GM23338 (cell line): ENCODE measurements around the gene PLCG2. TPM values are rescaled to one million over a fixed set of nuclear protein-coding genes. Genes with fewer than 3 reads are reported as not detected.

Source experiments
- ATAC-seq: fragments of 200-7000 bp; cut with Tn5 transposase; 3 replicates; pipeline ENCODE4 v1.9.1; 2020
- DNase-seq: peaks from one replicate; pipeline ENCODE4 v3.0.0-alpha.2; 2015; ENCODE audit warnings: low spot score
- H2AFZ ChIP-seq: fragments of 200-600 bp; sonication (generic); 2 replicates; pipeline ENCODE4 v1.8.0; 2016; ENCODE audit warnings: antibody characterized with exemption, mild to moderate bottlenecking, moderate library complexity
- H3F3A ChIP-seq: fragments of 200-600 bp; sonication (generic); replicated peaks from 2 replicates; pipeline ENCODE4 v1.8.0; 2017; ENCODE audit warnings: antibody characterized with exemption, mixed run types, low read depth
- H3K27ac ChIP-seq: fragments of 200-600 bp; sonication (generic); 2 replicates; pipeline ENCODE4 v1.6.1; 2016; ENCODE audit warnings: low read depth
- H3K27me3 ChIP-seq: fragments of 200-600 bp; sonication (generic); 2 replicates; pipeline ENCODE4 v1.8.0; 2016; ENCODE audit warnings: mild to moderate bottlenecking, mixed run types, moderate library complexity; ENCODE audit not compliant: insufficient read depth
- H3K36me3 ChIP-seq: fragments of 200-600 bp; sonication (generic); 2 replicates; pipeline ENCODE4 v1.8.0; 2016; ENCODE audit warnings: mild to moderate bottlenecking; ENCODE audit not compliant: insufficient read depth
- H3K4me1 ChIP-seq: fragments of 200-600 bp; sonication (generic); 2 replicates; pipeline ENCODE4 v1.8.0; 2016; ENCODE audit warnings: mild to moderate bottlenecking, moderate library complexity; ENCODE audit not compliant: insufficient read depth
- H3K4me2 ChIP-seq: fragments of 200-600 bp; sonication (generic); 2 replicates; pipeline ENCODE4 v1.7.1; 2017; ENCODE audit warnings: mixed run types
- H3K4me3 ChIP-seq: fragments of 200-600 bp; sonication (generic); 2 replicates; pipeline ENCODE4 v1.6.1; 2016; ENCODE audit warnings: mixed run types
- H3K79me2 ChIP-seq: fragments of 200-600 bp; sonication (generic); replicated peaks from 2 replicates; pipeline ENCODE4 v1.8.0; 2017; ENCODE audit warnings: mild to moderate bottlenecking; ENCODE audit not compliant: insufficient read depth
- H3K9me2 ChIP-seq: fragments of 200-600 bp; sonication (generic); 2 replicates; pipeline ENCODE4 v1.8.0; 2017; ENCODE audit not compliant: insufficient read depth
- H4K20me1 ChIP-seq: fragments of 200-600 bp; sonication (generic); replicated peaks from 2 replicates; pipeline ENCODE4 v1.8.0; 2017; ENCODE audit warnings: mild to moderate bottlenecking; ENCODE audit not compliant: insufficient read depth
- H3K27ac Mint-ChIP-seq: 2 replicates; pipeline ENCODE4 v1.8.0; 2020; ENCODE audit warnings: inconsistent platforms, mild to moderate bottlenecking, moderate library complexity, mixed read lengths
- H3K27me3 Mint-ChIP-seq: 3 replicates; pipeline ENCODE4 v1.8.0; 2022; ENCODE audit warnings: low read depth, mild to moderate bottlenecking, moderate library complexity, mixed read lengths, inconsistent platforms; ENCODE audit not compliant: insufficient read depth, poor library complexity
- H3K36me3 Mint-ChIP-seq: 3 replicates; pipeline ENCODE4 v1.8.0; 2021; ENCODE audit warnings: low read depth, mild to moderate bottlenecking, inconsistent platforms, moderate library complexity, mixed read lengths
- H3K4me1 Mint-ChIP-seq: 3 replicates; pipeline ENCODE4 v1.8.0; 2020; ENCODE audit warnings: mild to moderate bottlenecking, inconsistent platforms, mixed read lengths
- H3K4me3 Mint-ChIP-seq: 3 replicates; pipeline ENCODE4 v1.8.0; 2021; ENCODE audit warnings: moderate library complexity, mild to moderate bottlenecking, inconsistent platforms, mixed read lengths
- H3K9me3 Mint-ChIP-seq: 3 replicates; pipeline ENCODE4 v1.8.0; 2020; ENCODE audit warnings: moderate library complexity, mild to moderate bottlenecking, inconsistent platforms, mixed read lengths
- CREB1 ChIP-seq: fragments of 250-450 bp; sonication (Bioruptor Pico); IDR thresholded peaks from 2 replicates; pipeline ENCODE4 v1.5.0; 2020; ENCODE audit warnings: low read depth, mild to moderate bottlenecking, moderate library complexity
- EZH2 ChIP-seq: fragments of 200-600 bp; sonication (generic); IDR thresholded peaks from one replicate; pipeline ENCODE4 v1.8.0; 2017; ENCODE audit warnings: antibody characterized with exemption, mild to moderate bottlenecking, low read depth; ENCODE audit not compliant: unreplicated experiment
- EZH2phosphoT487 ChIP-seq: fragments of 200-600 bp; sonication (generic); IDR thresholded peaks from one replicate; pipeline ENCODE4 v1.8.1; 2018; ENCODE audit warnings: antibody characterized with exemption; ENCODE audit not compliant: unreplicated experiment
- JUNB ChIP-seq: IDR thresholded peaks from one replicate; pipeline ENCODE4 v1.6.1; 2016; ENCODE audit warnings: antibody characterized with exemption; ENCODE audit not compliant: unreplicated experiment
- NANOG ChIP-seq: IDR thresholded peaks from 2 replicates; pipeline ENCODE4 v1.6.1; 2016; ENCODE audit warnings: antibody characterized with exemption, borderline replicate concordance
- POLR2AphosphoS5 ChIP-seq: IDR thresholded peaks from 2 replicates; pipeline ENCODE4 v1.6.1; 2016; ENCODE audit warnings: antibody characterized with exemption, low read depth
- STAT1 ChIP-seq: IDR thresholded peaks from one replicate; pipeline ENCODE4 v1.6.1; 2016; ENCODE audit warnings: antibody characterized with exemption; ENCODE audit not compliant: unreplicated experiment
- ZNF114 ChIP-seq: fragments of 250-450 bp; sonication (Bioruptor Pico); IDR thresholded peaks from 2 replicates; pipeline ENCODE4 v1.5.0; 2020; ENCODE audit warnings: mild to moderate bottlenecking, moderate library complexity
- ZNF331 ChIP-seq: fragments of 250-450 bp; sonication (Bioruptor Pico); IDR thresholded peaks from 2 replicates; pipeline ENCODE4 v1.5.0; 2020; ENCODE audit warnings: low read depth, mild to moderate bottlenecking, moderate library complexity
- polyA plus RNA-seq: library from polyadenylated mRNA; unstranded; fragments of >200 nt; fragmentation: Nextera tagmentation; extraction: Ambion mirVana; gene quantifications from 2 replicates; pipeline ENCODE4 v1.2.1, GENCODE V29; 2016
- total RNA-seq: library from RNA; depleted of rRNA; stranded (reverse); fragments of >200 nt; shearing (Covaris generic); gene quantifications from 2 replicates; pipeline ENCODE4 v1.2.3, GENCODE V29; 2014
- TF ChIP-seq, protein P1 (sequence below): IDR thresholded peaks from one replicate; pipeline ENCODE4 v1.6.1; 2018; ENCODE audit warnings: antibody characterized with exemption; ENCODE audit not compliant: unreplicated experiment
- TF ChIP-seq, protein P2 (sequence below): fragments of 250-450 bp; sonication (Bioruptor Pico); IDR thresholded peaks from 2 replicates; pipeline ENCODE4 v1.5.0; 2020; ENCODE audit warnings: mild to moderate bottlenecking, moderate library complexity
- TF ChIP-seq, protein P3 (sequence below), 2 experiments: fragments of 200-600 bp in 1 of 2; sonication (generic) in 1 of 2; conservative IDR thresholded peaks; 2 replicates each; pipeline versions ENCODE4 v1.5.1 to v1.6.1; 2016 to 2017; ENCODE audit warnings: antibody characterized with exemption in 2 of 2, low read depth in 2 of 2, mild to moderate bottlenecking in 2 of 2, moderate library complexity in 1 of 2
- TF ChIP-seq, protein P4 (sequence below): IDR thresholded peaks from 2 replicates; pipeline ENCODE4 v1.6.1; 2016; ENCODE audit warnings: antibody characterized with exemption

Gene PLCG2
- total and polyA plus RNA-seq, 2 experiments from 2014 or later: 2.4 to 5.9 TPM

DNA sequence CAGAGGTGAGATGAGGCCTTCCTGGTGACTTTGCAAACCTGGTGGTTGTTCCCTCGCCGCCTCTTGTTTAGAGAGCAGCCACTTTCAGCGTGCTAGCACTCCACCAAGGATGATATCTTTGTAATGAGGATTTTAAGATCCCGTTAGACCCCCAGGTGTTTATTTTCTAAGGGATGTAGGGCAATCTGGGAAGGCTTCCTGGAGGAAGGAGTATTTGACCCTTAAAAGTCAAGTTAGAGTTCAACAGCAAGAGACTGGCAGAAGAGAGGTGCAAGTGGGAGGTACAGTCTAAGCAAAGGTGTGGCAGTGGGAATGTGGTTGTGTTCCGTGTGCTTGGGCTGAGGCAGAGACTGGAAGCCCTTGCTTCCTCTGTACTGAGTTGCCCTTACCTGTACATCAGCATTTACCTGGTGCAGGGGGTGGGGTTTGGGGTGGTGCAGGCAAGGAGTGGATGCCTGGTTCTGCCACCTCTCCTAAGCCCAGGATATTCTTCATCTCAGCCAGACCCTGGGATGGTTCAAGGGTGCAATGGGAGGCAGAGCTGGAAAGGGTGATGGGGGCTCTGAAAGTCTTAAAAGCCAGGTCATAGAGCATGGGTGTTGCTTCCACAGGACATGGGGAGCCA is 148.6 kb downstream of the PLCG2 start:
- H3K36me3 Mint-ChIP-seq: no peaks in the 10 kb centered on the region
- peaks cover 7% of the 10 kb centered on the region for H3K27me3 Mint-ChIP-seq
- TF ChIP-seq ZNF331 (CRISPR knock-in tag) (no peak), EZH2 (no peak), JUNB (no peak), POLR2AphosphoS5 (no peak), CREB1 (CRISPR knock-in tag) (no peak), NANOG (no peak), STAT1 (no peak), EZH2phosphoT487 (no peak), ZNF114 (CRISPR knock-in tag) (no peak)
- TF ChIP-seq, protein P1, sequence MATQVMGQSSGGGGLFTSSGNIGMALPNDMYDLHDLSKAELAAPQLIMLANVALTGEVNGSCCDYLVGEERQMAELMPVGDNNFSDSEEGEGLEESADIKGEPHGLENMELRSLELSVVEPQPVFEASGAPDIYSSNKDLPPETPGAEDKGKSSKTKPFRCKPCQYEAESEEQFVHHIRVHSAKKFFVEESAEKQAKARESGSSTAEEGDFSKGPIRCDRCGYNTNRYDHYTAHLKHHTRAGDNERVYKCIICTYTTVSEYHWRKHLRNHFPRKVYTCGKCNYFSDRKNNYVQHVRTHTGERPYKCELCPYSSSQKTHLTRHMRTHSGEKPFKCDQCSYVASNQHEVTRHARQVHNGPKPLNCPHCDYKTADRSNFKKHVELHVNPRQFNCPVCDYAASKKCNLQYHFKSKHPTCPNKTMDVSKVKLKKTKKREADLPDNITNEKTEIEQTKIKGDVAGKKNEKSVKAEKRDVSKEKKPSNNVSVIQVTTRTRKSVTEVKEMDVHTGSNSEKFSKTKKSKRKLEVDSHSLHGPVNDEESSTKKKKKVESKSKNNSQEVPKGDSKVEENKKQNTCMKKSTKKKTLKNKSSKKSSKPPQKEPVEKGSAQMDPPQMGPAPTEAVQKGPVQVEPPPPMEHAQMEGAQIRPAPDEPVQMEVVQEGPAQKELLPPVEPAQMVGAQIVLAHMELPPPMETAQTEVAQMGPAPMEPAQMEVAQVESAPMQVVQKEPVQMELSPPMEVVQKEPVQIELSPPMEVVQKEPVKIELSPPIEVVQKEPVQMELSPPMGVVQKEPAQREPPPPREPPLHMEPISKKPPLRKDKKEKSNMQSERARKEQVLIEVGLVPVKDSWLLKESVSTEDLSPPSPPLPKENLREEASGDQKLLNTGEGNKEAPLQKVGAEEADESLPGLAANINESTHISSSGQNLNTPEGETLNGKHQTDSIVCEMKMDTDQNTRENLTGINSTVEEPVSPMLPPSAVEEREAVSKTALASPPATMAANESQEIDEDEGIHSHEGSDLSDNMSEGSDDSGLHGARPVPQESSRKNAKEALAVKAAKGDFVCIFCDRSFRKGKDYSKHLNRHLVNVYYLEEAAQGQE: no peak
- TF ChIP-seq, protein P2, sequence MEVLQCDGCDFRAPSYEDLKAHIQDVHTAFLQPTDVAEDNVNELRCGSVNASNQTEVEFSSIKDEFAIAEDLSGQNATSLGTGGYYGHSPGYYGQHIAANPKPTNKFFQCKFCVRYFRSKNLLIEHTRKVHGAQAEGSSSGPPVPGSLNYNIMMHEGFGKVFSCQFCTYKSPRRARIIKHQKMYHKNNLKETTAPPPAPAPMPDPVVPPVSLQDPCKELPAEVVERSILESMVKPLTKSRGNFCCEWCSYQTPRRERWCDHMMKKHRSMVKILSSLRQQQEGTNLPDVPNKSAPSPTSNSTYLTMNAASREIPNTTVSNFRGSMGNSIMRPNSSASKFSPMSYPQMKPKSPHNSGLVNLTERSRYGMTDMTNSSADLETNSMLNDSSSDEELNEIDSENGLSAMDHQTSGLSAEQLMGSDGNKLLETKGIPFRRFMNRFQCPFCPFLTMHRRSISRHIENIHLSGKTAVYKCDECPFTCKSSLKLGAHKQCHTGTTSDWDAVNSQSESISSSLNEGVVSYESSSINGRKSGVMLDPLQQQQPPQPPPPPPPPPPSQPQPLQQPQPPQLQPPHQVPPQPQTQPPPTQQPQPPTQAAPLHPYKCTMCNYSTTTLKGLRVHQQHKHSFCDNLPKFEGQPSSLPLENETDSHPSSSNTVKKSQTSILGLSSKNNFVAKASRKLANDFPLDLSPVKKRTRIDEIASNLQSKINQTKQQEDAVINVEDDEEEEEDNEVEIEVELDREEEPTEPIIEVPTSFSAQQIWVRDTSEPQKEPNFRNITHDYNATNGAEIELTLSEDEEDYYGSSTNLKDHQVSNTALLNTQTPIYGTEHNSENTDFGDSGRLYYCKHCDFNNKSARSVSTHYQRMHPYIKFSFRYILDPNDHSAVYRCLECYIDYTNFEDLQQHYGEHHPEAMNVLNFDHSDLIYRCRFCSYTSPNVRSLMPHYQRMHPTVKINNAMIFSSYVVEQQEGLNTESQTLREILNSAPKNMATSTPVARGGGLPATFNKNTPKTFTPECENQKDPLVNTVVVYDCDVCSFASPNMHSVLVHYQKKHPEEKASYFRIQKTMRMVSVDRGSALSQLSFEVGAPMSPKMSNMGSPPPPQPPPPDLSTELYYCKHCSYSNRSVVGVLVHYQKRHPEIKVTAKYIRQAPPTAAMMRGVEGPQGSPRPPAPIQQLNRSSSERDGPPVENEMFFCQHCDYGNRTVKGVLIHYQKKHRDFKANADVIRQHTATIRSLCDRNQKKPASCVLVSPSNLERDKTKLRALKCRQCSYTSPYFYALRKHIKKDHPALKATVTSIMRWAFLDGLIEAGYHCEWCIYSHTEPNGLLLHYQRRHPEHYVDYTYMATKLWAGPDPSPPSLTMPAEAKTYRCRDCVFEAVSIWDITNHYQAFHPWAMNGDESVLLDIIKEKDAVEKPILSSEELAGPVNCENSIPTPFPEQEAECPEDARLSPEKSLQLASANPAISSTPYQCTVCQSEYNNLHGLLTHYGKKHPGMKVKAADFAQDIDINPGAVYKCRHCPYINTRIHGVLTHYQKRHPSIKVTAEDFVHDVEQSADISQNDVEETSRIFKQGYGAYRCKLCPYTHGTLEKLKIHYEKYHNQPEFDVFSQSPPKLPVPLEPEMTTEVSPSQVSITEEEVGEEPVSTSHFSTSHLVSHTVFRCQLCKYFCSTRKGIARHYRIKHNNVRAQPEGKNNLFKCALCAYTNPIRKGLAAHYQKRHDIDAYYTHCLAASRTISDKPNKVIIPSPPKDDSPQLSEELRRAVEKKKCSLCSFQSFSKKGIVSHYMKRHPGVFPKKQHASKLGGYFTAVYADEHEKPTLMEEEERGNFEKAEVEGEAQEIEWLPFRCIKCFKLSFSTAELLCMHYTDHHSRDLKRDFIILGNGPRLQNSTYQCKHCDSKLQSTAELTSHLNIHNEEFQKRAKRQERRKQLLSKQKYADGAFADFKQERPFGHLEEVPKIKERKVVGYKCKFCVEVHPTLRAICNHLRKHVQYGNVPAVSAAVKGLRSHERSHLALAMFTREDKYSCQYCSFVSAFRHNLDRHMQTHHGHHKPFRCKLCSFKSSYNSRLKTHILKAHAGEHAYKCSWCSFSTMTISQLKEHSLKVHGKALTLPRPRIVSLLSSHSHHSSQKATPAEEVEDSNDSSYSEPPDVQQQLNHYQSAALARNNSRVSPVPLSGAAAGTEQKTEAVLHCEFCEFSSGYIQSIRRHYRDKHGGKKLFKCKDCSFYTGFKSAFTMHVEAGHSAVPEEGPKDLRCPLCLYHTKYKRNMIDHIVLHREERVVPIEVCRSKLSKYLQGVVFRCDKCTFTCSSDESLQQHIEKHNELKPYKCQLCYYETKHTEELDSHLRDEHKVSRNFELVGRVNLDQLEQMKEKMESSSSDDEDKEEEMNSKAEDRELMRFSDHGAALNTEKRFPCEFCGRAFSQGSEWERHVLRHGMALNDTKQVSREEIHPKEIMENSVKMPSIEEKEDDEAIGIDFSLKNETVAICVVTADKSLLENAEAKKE (CRISPR knock-in tag): no peak
- TF ChIP-seq, protein P3, sequence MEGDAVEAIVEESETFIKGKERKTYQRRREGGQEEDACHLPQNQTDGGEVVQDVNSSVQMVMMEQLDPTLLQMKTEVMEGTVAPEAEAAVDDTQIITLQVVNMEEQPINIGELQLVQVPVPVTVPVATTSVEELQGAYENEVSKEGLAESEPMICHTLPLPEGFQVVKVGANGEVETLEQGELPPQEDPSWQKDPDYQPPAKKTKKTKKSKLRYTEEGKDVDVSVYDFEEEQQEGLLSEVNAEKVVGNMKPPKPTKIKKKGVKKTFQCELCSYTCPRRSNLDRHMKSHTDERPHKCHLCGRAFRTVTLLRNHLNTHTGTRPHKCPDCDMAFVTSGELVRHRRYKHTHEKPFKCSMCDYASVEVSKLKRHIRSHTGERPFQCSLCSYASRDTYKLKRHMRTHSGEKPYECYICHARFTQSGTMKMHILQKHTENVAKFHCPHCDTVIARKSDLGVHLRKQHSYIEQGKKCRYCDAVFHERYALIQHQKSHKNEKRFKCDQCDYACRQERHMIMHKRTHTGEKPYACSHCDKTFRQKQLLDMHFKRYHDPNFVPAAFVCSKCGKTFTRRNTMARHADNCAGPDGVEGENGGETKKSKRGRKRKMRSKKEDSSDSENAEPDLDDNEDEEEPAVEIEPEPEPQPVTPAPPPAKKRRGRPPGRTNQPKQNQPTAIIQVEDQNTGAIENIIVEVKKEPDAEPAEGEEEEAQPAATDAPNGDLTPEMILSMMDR (conservative IDR thresholded peaks at IDR 0.05; ENCODE audit: low read depth in 2 of 2): no peak
- TF ChIP-seq, protein P4, sequence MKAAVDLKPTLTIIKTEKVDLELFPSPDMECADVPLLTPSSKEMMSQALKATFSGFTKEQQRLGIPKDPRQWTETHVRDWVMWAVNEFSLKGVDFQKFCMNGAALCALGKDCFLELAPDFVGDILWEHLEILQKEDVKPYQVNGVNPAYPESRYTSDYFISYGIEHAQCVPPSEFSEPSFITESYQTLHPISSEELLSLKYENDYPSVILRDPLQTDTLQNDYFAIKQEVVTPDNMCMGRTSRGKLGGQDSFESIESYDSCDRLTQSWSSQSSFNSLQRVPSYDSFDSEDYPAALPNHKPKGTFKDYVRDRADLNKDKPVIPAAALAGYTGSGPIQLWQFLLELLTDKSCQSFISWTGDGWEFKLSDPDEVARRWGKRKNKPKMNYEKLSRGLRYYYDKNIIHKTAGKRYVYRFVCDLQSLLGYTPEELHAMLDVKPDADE: no peak
- H3K27me3 ChIP-seq: no peaks in the 10 kb centered on the region
- no peak overlapping the region for H3K4me2 ChIP-seq
- H2AFZ ChIP-seq: no peak overlapping the region
- no peak overlapping the region for H3K4me3 ChIP-seq
- no peaks in the 10 kb centered on the region for H3K79me2 ChIP-seq
- H3F3A ChIP-seq: no peaks in the 10 kb centered on the region
- H3K27ac ChIP-seq: no peak overlapping the region
- H3K9me3 Mint-ChIP-seq: no peaks in the 10 kb centered on the region
- no peak for ATAC-seq
- no peak for DNase-seq
- no peak overlapping the region for H3K27ac Mint-ChIP-seq
- H3K4me1 Mint-ChIP-seq: no peaks in the 10 kb centered on the region
- no peaks in the 10 kb centered on the region for H4K20me1 ChIP-seq
- no peaks in the 10 kb centered on the region for H3K36me3 ChIP-seq
- H3K9me2 ChIP-seq: no peaks in the 10 kb centered on the region
- no peaks in the 10 kb centered on the region for H3K4me1 ChIP-seq
- H3K4me3 Mint-ChIP-seq: no peak overlapping the region
